HG03139 (cell line): ENCODE data around the gene LAMB4.

Source experiments
- ATAC-seq: cut with Tn5 transposase; IDR thresholded peaks from one replicate; pipeline ENCODE4 v1.9.1; 2021; ENCODE audit not compliant: unreplicated experiment

Gene LAMB4

GRCh38 chr7:108079648-108080591 is 50.2 kb downstream of the LAMB4 start:
- no peak for ATAC-seq

GRCh38 chr7:108079276-108079647 is 50.9 kb downstream of the LAMB4 start:
- no peak for ATAC-seq

- ATAC-seq = no peak
Observed at GRCh38 chr7:108078691-108079090, 51.5 kb downstream of the LAMB4 start.

- ATAC-seq = no peak
Observed at GRCh38 chr7:108078211-108078673, 51.9 kb downstream of the LAMB4 start.

GRCh38 chr7:108077709-108078108 is 52.5 kb downstream of the LAMB4 start:
- no peak for ATAC-seq

GRCh38 chr7:108076156-108076555 is 54.0 kb downstream of the LAMB4 start:
- no peak for ATAC-seq

GRCh38 chr7:108073305-108074070 is 56.7 kb downstream of the LAMB4 start:
- no peak for ATAC-seq

GRCh38 chr7:108072739-108073138 is 57.4 kb downstream of the LAMB4 start:
- ATAC-seq = no peak

- ATAC-seq = no peak
Observed at GRCh38 chr7:108072116-108072515, 58.0 kb downstream of the LAMB4 start.

GRCh38 chr7:108071551-108071950 is 58.6 kb downstream of the LAMB4 start:
- ATAC-seq = no peak

- ATAC-seq = no peak
Observed at GRCh38 chr7:108069646-108070045, 60.5 kb downstream of the LAMB4 start.

GRCh38 chr7:108067844-108068243 is 62.3 kb downstream of the LAMB4 start:
- no peak for ATAC-seq

GRCh38 chr7:108066486-108066885 is 63.7 kb downstream of the LAMB4 start:
- no peak for ATAC-seq

GRCh38 chr7:108063520-108063933 is 66.6 kb downstream of the LAMB4 start:
- ATAC-seq = no peak

GRCh38 chr7:108062250-108063014 is 67.7 kb downstream of the LAMB4 start:
- ATAC-seq = no peak

- ATAC-seq = no peak
Observed at GRCh38 chr7:108059526-108059925, 70.6 kb downstream of the LAMB4 start.

- no peak for ATAC-seq
Observed at GRCh38 chr7:108057951-108058481, 72.1 kb downstream of the LAMB4 start.

- ATAC-seq = no peak
Observed at GRCh38 chr7:108055611-108056021, 74.5 kb downstream of the LAMB4 start.

GRCh38 chr7:108054537-108054936 is 75.6 kb downstream of the LAMB4 start:
- no peak for ATAC-seq

GRCh38 chr7:108053250-108053649 is 76.9 kb downstream of the LAMB4 start:
- no peak for ATAC-seq

GRCh38 chr7:108051454-108051853 is 78.7 kb downstream of the LAMB4 start:
- no peak for ATAC-seq
